Lower lobe of right lung (tissue), 2 donors: ENCODE measurements around the gene MLIP. TPM values are rescaled to one million over a fixed set of nuclear protein-coding genes. Genes with fewer than 3 reads are reported as not detected.

Source experiments
- ATAC-seq, 2 donors: fragments of 200-7000 bp; cut with Tn5 transposase; one replicate each; pipeline ENCODE4 v1.9.1; 2020 to 2022; ENCODE audit warnings: mild to moderate bottlenecking in 2 of 2, moderate library complexity in 2 of 2
- DNase-seq: peaks from one replicate; pipeline ENCODE4 v3.0.0-alpha.2; 2020
- H3K27ac ChIP-seq: fragments of 200-600 bp; one replicate; pipeline ENCODE4 v1.8.0; 2022
- H3K27me3 ChIP-seq: fragments of 200-600 bp; one replicate; pipeline ENCODE4 v1.8.0; 2022; ENCODE audit warnings: low read depth
- H3K36me3 ChIP-seq: fragments of 200-600 bp; one replicate; pipeline ENCODE4 v1.8.0; 2022; ENCODE audit warnings: mild to moderate bottlenecking
- H3K4me1 ChIP-seq: fragments of 200-600 bp; one replicate; pipeline ENCODE4 v1.8.0; 2022
- H3K4me3 ChIP-seq: fragments of 200-600 bp; one replicate; pipeline ENCODE4 v1.8.0; 2022; ENCODE audit warnings: mild to moderate bottlenecking
- H3K9me3 ChIP-seq: fragments of 200-600 bp; one replicate; pipeline ENCODE4 v1.8.0; 2022
- intact Hi-C: fragments of 100-400 bp; cut with DNase I; formaldehyde crosslinking; loops from one replicate; pipeline ENCODE4 v1.11.0; 2022
- total RNA-seq: library from RNA; stranded (reverse); fragmentation: NEBNext Ultra II Directional; extraction: Animal tissue kit (Norgen Biotek cat#: 25700); gene quantifications from one replicate; pipeline ENCODE4 v1.2.1, GENCODE V29; 2021
- TF ChIP-seq, protein P1 (sequence below): fragments of 200-600 bp; IDR thresholded peaks from one replicate; pipeline ENCODE4 v1.8.0; 2022; ENCODE audit warnings: antibody characterized with exemption, mild to moderate bottlenecking
- donor health status: DM: no; HTN: yes; CAD: no; lungs with severe emphysema.

MLIP gene
- total RNA-seq, 1 donor from 2014 or later, result not detected

DNA sequence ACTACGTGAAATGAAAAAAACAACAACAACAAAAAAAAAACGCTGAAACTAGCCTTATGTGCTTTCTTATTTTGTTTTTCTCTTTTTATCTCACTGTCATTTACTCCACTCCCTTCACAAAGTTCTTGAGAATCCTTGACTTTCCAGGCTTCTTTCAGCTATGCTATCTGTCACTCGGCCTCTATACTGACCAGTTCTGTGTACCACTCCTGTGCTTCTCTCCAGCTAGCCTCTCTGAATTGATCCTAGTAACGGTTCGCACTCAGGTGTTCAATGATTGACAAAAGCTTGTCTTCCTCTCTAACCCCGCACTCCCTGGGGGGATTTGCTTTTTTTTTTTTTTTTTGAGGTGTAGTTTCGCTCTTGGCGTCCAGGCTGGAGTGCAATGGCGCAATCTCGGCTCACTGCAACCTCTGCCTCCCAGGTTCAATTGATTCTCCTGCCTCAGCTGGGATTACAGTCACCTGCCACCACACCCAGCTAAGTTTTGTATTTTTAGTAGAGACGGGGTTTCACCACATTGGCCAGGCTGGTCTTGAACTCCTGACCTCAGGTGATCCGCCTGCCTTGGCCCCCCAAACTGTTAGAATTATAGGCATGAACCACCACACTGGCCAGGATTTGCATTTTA, 31.8 kb downstream of the MLIP start:
- Histone ChIP-seq H3K4me1 (no peaks in the 10 kb centered on the region), H3K9me3 (no peaks in the 10 kb centered on the region), H3K27me3 (no peaks in the 10 kb centered on the region), H3K4me3 (no peak overlapping the region), H3K27ac (no peak overlapping the region), H3K36me3 (no peaks in the 10 kb centered on the region)
- DNase-seq (no peak), ATAC-seq (no peak)
- TF ChIP-seq, protein P1, sequence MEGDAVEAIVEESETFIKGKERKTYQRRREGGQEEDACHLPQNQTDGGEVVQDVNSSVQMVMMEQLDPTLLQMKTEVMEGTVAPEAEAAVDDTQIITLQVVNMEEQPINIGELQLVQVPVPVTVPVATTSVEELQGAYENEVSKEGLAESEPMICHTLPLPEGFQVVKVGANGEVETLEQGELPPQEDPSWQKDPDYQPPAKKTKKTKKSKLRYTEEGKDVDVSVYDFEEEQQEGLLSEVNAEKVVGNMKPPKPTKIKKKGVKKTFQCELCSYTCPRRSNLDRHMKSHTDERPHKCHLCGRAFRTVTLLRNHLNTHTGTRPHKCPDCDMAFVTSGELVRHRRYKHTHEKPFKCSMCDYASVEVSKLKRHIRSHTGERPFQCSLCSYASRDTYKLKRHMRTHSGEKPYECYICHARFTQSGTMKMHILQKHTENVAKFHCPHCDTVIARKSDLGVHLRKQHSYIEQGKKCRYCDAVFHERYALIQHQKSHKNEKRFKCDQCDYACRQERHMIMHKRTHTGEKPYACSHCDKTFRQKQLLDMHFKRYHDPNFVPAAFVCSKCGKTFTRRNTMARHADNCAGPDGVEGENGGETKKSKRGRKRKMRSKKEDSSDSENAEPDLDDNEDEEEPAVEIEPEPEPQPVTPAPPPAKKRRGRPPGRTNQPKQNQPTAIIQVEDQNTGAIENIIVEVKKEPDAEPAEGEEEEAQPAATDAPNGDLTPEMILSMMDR, result no peak
- intact Hi-C loops, result no loop called here

DNA sequence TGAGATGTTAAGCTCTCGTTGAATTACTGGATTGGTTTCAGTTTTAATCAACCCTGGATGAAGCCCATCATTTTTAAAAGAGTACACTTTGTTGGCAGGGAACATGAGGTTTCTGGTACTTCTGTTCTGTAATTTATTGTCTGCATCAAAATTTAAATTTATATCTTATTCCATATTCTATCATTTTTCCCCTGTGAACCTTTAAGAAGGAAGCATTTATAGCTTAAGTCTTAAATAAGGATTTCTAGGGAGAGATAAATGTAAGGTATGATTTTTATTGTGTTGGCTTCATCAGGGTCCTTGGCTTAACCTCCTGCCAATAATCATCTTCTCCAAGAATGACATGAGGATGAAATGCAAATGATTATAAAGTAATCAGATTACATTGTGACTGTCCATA, 40.6 kb downstream of the MLIP start:
- H3K36me3 ChIP-seq, result no peaks in the 10 kb centered on the region
- no peaks in the 10 kb centered on the region for H3K27me3 ChIP-seq
- no peak for ATAC-seq
- no peak for DNase-seq
- TF ChIP-seq, protein P1, result no peak
- H3K27ac ChIP-seq, result no peak overlapping the region
- H3K4me1 ChIP-seq, result no peaks in the 10 kb centered on the region
- no peak overlapping the region for H3K4me3 ChIP-seq
- H3K9me3 ChIP-seq, result no peaks in the 10 kb centered on the region
- intact Hi-C loops, result no loop called here

DNA sequence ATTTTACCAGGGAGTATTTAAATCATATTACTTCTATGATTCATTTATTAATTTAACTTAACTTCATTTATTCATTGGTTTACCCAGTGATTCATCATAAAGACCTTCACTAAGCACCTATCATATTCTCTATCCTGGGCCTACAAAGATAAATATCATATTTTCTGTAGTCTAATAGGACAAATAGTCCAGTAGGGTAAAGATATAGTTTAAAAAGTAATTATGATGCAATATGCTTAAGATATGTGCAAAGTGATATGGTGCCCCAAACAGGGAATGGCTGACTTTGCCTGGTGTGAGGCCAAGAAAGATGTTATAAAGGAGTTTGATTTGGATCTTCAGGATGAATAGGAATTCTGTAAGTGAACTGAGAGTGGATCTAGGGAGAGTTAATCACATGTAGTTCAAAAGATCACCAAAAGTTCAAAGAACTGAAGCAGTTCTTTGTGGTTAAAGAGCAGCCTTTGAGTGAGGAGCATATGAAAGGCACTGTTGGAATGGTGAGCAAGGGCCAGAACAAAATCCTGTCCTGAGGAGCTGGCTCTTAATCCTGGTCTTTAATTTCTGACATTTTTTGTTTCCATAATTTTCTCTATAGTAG, 45.5 kb downstream of the MLIP start:
- ATAC-seq, result no peak
- DNase-seq, result no peak

DNA sequence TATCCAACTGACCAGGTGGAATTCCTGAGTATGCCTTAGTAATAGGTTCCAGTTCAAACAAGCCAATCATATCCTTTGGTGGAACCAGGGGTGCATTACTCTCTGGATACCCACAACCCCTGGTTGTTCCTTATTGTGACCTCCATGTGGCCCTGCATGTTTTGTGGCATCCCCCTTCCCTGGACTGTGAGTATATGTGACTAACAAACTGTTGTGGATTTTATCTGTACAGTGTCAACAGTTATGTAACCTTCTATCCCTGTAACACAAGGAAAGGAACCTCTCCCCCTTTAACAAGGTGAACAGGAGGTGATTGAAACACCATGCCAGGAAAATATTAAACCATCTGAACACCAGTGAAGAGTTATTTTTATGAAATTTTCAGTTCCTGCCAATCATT, 46.2 kb downstream of the MLIP start:
- intact Hi-C loops, result no loop called here
- Histone ChIP-seq H3K9me3 (no peaks in the 10 kb centered on the region), H3K36me3 (no peaks in the 10 kb centered on the region), H3K27me3 (no peaks in the 10 kb centered on the region), H3K4me3 (no peak overlapping the region), H3K27ac (no peak overlapping the region), H3K4me1 (no peaks in the 10 kb centered on the region)
- DNase-seq, result no peak
- TF ChIP-seq, protein P1, result no peak
- no peak for ATAC-seq

More for the DNA sequence above, 45.5 kb downstream of the MLIP start:
- Histone ChIP-seq H3K4me3 (no peak overlapping the region), H3K4me1 (no peaks in the 10 kb centered on the region), H3K27me3 (no peaks in the 10 kb centered on the region), H3K27ac (no peak overlapping the region), H3K36me3 (no peaks in the 10 kb centered on the region), H3K9me3 (no peaks in the 10 kb centered on the region)
- TF ChIP-seq, protein P1, result no peak
- intact Hi-C loops, result no loop called here

DNA sequence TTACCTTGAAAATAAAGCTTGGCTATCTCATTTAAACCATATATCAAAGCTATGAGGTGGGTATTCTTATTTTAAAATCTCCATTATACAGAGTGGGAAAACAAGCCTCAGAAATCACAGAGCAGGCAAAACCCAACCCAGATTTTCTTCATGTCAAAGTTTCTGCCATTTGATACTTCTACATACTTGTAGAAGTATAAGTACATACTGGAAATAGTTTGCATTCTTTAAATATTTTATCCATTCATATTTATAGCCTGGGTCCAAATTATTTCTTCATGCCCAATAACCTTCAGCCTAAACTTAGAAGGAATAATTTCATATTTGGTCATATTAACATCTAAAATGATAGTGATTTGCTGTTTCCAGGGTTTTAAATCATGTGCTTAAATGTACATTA, 61.8 kb downstream of the MLIP start:
- Histone ChIP-seq H3K27me3 (no peaks in the 10 kb centered on the region), H3K27ac (no peak overlapping the region), H3K9me3 (no peaks in the 10 kb centered on the region), H3K4me1 (no peaks in the 10 kb centered on the region), H3K4me3 (no peak overlapping the region), H3K36me3 (no peaks in the 10 kb centered on the region)
- TF ChIP-seq, protein P1, result no peak
- no peak for DNase-seq
- intact Hi-C loops, result no loop called here
- no peak for ATAC-seq
